ENCODE data around the gene THRA. TPM values are rescaled to one million over a fixed set of nuclear protein-coding genes. Genes with fewer than 3 reads are reported as not detected.

Gene THRA
- total RNA-seq, 2 experiments from 2014 or later: 12.5 to 13.4 TPM

DNA sequence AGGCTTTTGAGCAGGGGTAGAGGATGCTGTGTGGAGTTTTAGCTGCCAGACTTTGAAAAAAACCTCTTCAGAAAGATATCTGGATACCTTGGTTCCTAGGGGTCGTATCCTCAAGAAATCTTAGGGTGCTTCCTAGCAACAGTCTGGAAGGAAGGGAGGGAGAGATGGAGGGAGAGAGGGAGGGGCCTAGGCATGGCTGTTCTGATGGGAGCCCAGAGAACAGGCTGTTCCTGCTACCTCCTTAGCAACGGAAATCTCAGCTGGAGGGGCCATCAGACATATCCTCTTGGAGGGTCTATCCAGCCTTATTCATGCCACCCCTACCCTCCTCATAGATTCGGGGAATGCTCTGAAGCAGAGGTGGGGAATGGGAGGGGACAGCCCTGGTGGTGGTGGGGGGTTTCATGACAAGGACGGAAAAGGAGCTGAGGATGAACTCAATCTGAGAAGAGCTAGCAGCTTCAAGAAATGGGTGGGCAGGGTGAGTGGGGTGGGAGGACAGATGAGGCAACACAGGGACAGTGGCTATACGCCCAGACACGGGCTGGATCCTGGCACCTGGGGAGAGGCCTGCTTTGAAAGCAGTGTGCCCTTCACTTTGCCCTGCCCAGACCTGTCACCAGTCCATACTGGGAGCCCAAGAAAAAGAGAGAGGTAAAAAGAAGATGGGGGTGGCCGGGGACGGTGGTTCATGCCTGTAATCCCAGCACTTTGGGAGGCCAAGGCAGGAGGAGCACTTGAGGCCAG, 2.9 kb upstream of the THRA start:
- H3K4me1 Mint-ChIP-seq (ENCODE audit: low read depth): peaks cover 23% of the 10 kb centered on the region
- intact Hi-C loops (cut with micrococcal nuclease): no loop called here
- DNase-seq: no peak
- CTCF ChIA-PET: interaction anchor here (0.7 to 3.8 kb wide), 5 partner anchors 14 to 89 kb away, joined by 3 to 22 read pairs (median 6); no protein-coding TSS in a partner anchor
- H3K36me3 Mint-ChIP-seq: no peaks in the 10 kb centered on the region
- no peak overlapping the region for H3K4me3 Mint-ChIP-seq
- no peaks in the 10 kb centered on the region for H3K9me3 Mint-ChIP-seq
- H3K27me3 Mint-ChIP-seq: peaks cover 3% of the 10 kb centered on the region
- POLR2A ChIA-PET: no interaction called here
- H3K27ac Mint-ChIP-seq: no peak overlapping the region

DNA sequence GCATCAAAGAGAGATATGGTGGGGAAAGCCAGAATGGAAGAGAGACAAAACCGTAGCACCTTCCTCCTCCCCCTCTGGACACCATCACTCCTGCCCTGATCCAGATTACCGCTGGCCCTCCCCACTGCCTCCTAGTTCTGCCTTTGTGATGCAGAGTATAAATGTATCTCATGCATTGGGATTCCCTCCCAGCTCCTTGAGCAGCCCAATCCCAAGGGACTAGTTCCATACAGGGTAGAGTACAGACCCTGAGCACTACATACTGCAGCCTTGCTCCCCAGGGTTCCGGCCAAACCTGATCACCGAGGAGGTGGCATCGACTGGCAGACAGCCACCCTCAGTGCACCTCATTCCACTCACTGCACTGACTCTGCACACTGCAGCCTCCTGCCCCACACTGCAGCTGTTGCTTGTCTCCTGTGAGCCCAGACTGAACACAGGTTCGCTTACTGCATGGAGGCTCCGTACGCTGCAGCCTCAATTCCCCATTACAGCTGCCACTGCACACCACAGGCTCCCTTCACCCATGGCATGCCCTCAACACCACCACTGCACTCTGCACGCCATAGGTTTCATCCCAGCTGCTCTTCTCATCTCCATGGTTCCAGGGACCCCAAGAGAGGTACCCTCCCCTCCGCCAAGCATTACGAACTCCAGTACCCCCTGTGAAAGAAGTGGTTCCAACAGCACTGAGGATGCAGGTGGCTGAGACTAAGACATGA, 1.7 kb upstream of the THRA start:
- peaks cover 3% of the 10 kb centered on the region for H3K27me3 Mint-ChIP-seq
- no peak for DNase-seq
- no peaks in the 10 kb centered on the region for H3K36me3 Mint-ChIP-seq
- intact Hi-C loops (cut with micrococcal nuclease): no loop called here
- H3K27ac Mint-ChIP-seq: no peak overlapping the region
- ChIA-PET POLR2A (no interaction called here), CTCF (interaction anchor here (0.6 to 6.2 kb wide), 7 partner anchors 14 to 108 kb away, joined by 3 to 156 read pairs (median 10); no protein-coding TSS in a partner anchor)
- H3K4me3 Mint-ChIP-seq: peak overlapping the region; percentile 80
- no peaks in the 10 kb centered on the region for H3K9me3 Mint-ChIP-seq
- H3K4me1 Mint-ChIP-seq (ENCODE audit: low read depth): peaks cover 29% of the 10 kb centered on the region

DNA sequence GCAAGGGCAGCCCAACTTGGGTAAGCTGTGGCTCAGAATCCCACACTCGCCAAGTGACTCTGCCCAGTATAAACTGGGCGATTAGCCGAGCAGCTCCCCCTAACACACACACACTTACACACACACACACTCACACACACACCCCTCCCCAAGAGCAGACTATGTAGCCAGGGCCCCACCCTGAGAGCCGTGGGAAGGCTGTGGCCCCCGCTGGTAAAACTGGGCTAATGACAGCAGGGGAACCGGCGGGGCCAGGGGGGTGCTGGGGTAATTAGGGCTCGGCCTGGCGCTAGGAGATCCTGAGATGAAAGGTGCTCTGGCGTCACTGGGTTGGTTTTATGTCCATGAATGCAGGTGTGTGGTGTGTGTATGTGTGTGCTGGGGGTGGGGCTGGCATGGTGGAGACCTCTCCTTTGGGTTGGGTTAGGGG, 1.1 kb upstream of the THRA start:
- Mint-ChIP-seq H3K4me1 (ENCODE audit: low read depth) (peaks cover 31% of the 10 kb centered on the region), H3K27me3 (peaks cover 3% of the 10 kb centered on the region), H3K36me3 (no peaks in the 10 kb centered on the region), H3K9me3 (no peaks in the 10 kb centered on the region), H3K27ac (no peak overlapping the region), H3K4me3 (peak overlapping the region; percentile 80)
- POLR2A ChIA-PET: no interaction called here
- intact Hi-C loops (cut with micrococcal nuclease): no loop called here
- CTCF ChIA-PET: interaction anchor here (0.7 to 6.2 kb wide), 9 partner anchors 8 to 107 kb away, joined by 3 to 156 read pairs (median 5); partner anchors contain the start of gene MED24
- DNase-seq: no peak

DNA sequence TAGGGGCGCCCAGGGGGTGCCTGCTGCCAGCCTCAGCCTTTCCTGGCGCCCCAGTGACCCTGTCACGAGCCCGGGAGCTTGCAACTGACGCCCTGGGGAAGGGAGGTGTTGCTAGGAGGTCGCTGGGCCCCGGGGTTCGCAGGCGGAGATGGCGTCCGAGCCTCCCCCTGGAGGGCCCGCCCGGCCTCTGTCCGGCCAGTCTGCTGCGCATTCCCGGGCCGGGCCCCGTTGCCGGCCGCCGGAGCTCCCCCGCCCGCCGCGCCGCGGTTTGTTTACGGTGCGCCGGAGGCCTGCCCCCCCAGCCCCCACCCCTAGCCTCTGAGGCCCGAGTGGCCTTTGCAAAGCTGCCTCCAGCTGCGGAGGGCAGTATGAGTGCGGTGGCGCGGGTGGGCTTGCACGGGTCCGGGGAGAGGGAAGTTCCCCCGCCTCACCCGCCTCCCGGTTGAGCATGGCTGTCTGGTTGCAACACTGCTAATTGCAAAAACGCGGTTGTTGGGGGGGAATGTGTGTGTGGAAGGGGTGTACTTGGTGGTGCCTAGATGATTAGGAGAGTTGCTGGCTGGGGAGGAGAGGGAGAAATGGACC, 514 bp downstream of the THRA start:
- intact Hi-C loops (cut with micrococcal nuclease): loop anchor here (1.0 kb wide), 1 partner anchor 50 kb away; no protein-coding TSS in a partner anchor
- Mint-ChIP-seq H3K4me1 (ENCODE audit: low read depth) (peaks cover 45% of the 10 kb centered on the region), H3K36me3 (no peaks in the 10 kb centered on the region), H3K27ac (peak overlapping the region; percentile 44), H3K9me3 (no peaks in the 10 kb centered on the region), H3K4me3 (peak overlapping the region; percentile 80), H3K27me3 (peaks cover 3% of the 10 kb centered on the region)
- ChIA-PET POLR2A (interaction anchor here (1.2 kb wide), 1 partner anchor 9 kb away, joined by 5 read pairs; the partner anchor contains the start of gene MED24), CTCF (interaction anchor here (0.7 to 6.2 kb wide), 10 partner anchors 9 to 104 kb away, joined by 3 to 156 read pairs (median 5); partner anchors contain the start of gene MED24)
- DNase-seq: peak; percentile 38

DNA sequence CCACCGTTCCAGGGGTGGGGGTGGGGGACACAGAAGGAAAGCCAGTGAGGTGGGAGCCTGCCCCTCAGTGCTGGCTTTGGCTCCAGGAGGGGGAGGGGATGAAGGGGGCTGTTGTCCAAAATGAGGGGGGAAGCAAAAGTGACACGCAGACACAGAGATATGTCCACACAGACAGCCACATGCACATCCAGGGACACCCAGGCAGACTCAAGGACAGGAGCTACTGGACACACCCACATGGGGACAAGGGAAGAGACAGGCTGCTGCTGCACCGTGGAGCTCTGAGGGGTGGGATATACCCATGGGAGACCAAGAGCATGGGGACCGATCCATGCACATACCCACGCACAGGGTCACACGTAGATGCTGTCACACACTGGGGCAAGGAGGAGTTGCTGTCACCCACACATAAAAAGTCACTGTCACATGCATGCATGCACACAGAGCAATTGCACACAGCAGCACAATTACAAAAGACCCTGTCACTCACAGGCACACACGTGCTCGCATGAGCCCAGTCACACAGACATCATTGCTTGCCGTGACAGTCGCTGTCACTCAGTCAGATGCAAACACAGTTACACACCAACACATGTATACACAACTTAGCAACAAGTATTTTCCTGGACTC, 1.3 kb downstream of the THRA start:
- DNase-seq: peak; percentile 30
- ChIA-PET CTCF (interaction anchor here (0.8 to 6.2 kb wide), 6 partner anchors 11 to 49 kb away, joined by 3 to 156 read pairs (median 9); no protein-coding TSS in a partner anchor), POLR2A (interaction anchor here (1.2 kb wide), 1 partner anchor 10 kb away, joined by 5 read pairs; the partner anchor contains the start of gene MED24)
- intact Hi-C loops (cut with micrococcal nuclease): loop anchor here (1.0 kb wide), 1 partner anchor 49 kb away; no protein-coding TSS in a partner anchor
- Mint-ChIP-seq H3K4me1 (ENCODE audit: low read depth) (peaks cover 52% of the 10 kb centered on the region), H3K27me3 (peaks cover 3% of the 10 kb centered on the region), H3K9me3 (no peaks in the 10 kb centered on the region), H3K4me3 (peak overlapping the region; percentile 80), H3K27ac (peak overlapping the region; percentile 44), H3K36me3 (no peaks in the 10 kb centered on the region)

DNA sequence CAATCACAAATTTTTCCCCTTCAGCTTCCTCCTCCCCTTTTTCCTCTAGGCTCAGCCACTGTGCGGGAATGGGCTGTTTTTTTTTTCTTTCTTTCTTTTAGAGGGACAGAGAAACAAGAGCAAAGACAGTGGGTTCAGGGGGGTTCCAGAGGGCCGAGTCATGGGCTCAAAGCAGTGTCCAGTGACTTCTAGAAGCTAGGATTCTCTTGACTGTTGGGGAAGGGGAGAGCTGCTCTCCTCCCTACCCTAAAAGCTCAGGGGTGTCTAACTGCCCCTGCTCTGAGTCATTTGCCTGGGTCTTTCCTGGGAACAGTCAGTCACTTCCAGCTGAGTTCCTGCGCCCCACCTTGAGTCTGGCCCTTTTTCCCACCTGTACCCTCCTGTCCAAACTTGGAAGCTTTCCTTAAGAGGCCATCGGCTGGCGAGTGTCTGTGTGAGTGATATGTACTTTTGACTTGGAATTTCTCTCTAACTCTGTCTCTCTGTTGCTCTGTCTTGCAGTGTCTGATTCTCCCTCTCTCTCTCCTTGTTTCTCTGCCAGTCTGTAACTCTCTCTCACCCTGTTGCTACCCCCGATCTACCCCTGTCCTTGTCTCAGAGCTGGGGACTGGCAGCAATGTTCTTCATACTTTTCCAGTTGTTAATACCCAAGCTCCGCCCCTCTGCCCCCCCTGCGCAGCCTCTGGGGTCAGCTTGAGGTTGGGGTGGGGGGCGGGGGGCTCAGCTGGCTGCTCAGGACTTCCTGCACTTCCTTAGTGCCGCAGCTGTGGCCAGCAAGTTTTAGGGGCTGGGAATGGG, 2.4 kb downstream of the THRA start:
- Mint-ChIP-seq H3K27ac (peak overlapping the region; percentile 56), H3K4me3 (no peak overlapping the region), H3K4me1 (ENCODE audit: low read depth) (peaks cover 64% of the 10 kb centered on the region), H3K36me3 (no peaks in the 10 kb centered on the region), H3K27me3 (peaks cover 3% of the 10 kb centered on the region), H3K9me3 (no peaks in the 10 kb centered on the region)
- POLR2A ChIA-PET: interaction anchor here (0.5 kb wide), 1 partner anchor 304 kb away, joined by 3 read pairs; no protein-coding TSS in a partner anchor
- CTCF ChIA-PET: interaction anchor here (0.7 to 6.2 kb wide), 9 partner anchors 10 to 137 kb away, joined by 3 to 156 read pairs (median 4); partner anchors contain the start of gene MED24
- intact Hi-C loops (cut with micrococcal nuclease): no loop called here
- no peak for DNase-seq

DNA sequence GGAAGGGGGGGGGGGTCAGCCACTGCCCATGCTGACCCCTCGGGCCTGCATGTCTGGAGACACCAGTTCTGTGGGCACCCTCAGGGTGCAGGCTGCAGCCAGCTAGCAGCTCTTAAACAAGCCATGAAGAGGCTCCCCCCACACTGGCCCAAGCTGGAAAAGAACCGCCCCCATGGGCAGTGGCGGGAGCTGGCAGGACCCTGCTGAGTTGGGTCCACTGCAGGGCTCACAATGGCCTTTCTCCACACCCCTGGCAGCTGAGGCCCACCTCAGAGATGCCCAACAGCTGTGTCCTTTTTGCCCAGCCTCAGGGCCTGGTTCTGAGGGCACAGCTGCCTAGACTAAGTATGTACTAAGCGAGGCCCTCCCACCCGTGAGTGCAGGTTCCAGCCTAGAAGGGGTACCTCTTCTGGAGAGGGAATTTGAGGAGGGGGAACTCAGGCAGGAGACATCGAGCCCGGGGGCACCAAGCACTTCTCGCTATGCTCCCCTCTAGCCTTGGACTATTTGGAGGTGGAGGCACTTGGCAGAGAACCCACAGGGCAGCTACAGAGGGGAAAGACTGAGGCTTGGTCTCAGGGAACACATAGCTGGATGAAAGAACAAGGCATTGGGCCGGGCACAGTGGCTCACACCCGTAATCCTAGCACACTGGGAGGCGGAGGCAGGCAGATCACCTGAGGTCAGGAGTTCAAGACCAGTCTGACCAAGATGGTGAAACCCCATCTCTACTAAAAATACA, 3.2 kb downstream of the THRA start:
- no peak for DNase-seq
- H3K4me3 Mint-ChIP-seq: no peak overlapping the region
- intact Hi-C loops (cut with micrococcal nuclease): no loop called here
- peaks cover 68% of the 10 kb centered on the region for H3K4me1 Mint-ChIP-seq (ENCODE audit: low read depth)
- CTCF ChIA-PET: interaction anchor here (0.6 to 6.2 kb wide), 10 partner anchors 9 to 126 kb away, joined by 3 to 156 read pairs (median 4); no protein-coding TSS in a partner anchor
- no peak overlapping the region for H3K27ac Mint-ChIP-seq
- H3K36me3 Mint-ChIP-seq: no peaks in the 10 kb centered on the region
- H3K27me3 Mint-ChIP-seq: peaks cover 2% of the 10 kb centered on the region
- POLR2A ChIA-PET: interaction anchor here (0.5 to 1.4 kb wide), 2 partner anchors 11 to 72 kb away, joined by 3 read pairs; no protein-coding TSS in a partner anchor
- H3K9me3 Mint-ChIP-seq: no peaks in the 10 kb centered on the region

DNA sequence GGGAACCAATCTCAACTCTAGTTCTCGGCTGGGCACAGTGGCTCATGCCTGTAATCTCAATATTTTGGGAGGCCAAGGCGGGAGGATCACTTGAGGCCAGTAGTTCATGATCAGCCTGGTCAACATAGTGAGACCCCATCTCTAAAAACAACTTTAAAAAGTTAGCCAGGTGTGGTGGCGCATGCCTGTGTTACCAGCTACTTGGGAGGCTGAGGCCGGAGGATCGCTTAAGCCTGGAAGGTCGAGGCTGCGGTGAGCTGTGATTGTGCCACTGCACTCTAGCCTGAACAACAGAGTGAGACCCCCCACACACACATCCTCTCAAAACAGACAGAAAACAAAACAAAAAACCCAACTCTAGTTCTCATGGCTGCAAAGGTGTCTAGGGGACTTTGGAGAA, 4.9 kb downstream of the THRA start:
- Mint-ChIP-seq H3K27me3 (no peaks in the 10 kb centered on the region), H3K36me3 (no peaks in the 10 kb centered on the region), H3K27ac (peak overlapping the region; percentile 95), H3K4me1 (ENCODE audit: low read depth) (peaks cover 64% of the 10 kb centered on the region), H3K4me3 (peak overlapping the region; percentile 29), H3K9me3 (no peaks in the 10 kb centered on the region)
- DNase-seq: no peak
- CTCF ChIA-PET: interaction anchor here (1.0 to 6.2 kb wide), 7 partner anchors 7 to 54 kb away, joined by 3 to 156 read pairs (median 6); no protein-coding TSS in a partner anchor
- intact Hi-C loops (cut with micrococcal nuclease): loop anchor here (2.0 kb wide), 1 partner anchor 43 kb away; no protein-coding TSS in a partner anchor
- POLR2A ChIA-PET: interaction anchor here (1.4 kb wide), 2 partner anchors 9 to 14 kb away, joined by 3 to 6 read pairs; partner anchors contain the start of gene MED24

DNA sequence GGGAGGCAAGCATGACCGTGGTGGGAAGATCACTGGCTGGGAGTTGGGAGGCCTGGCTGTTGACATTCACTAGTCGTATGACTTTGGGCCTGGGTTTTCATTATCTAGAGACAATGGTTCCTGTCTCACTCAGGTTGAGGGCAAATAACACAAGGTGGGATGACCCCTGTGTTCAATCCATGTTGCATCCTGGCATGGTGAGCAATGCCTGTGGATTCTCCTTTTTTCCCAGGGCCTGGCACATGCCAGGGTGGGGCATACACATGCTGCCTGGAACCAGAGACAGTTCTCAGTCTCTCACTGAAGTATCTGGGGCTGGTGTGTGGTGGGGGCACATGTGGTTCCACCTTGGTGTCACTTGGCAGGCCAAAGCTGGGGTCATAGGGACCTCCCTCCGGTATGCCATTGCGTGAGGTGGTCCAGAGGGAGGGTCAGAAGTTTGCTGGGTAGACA, 5.4 kb downstream of the THRA start:
- POLR2A ChIA-PET: interaction anchor here (0.6 to 1.4 kb wide), 4 partner anchors 14 to 514 kb away, joined by 3 to 6 read pairs (median 4); partner anchors contain the start of genes MED24 and NR1D1
- no peaks in the 10 kb centered on the region for H3K9me3 Mint-ChIP-seq
- peaks cover 64% of the 10 kb centered on the region for H3K4me1 Mint-ChIP-seq (ENCODE audit: low read depth)
- peak overlapping the region; percentile 95 for H3K27ac Mint-ChIP-seq
- H3K36me3 Mint-ChIP-seq: no peaks in the 10 kb centered on the region
- CTCF ChIA-PET: interaction anchor here (1.3 to 2.9 kb wide), 5 partner anchors 18 to 55 kb away, joined by 3 to 16 read pairs (median 9); no protein-coding TSS in a partner anchor
- intact Hi-C loops (cut with micrococcal nuclease): loop anchor here (2.0 kb wide), 1 partner anchor 43 kb away; no protein-coding TSS in a partner anchor
- no peak for DNase-seq
- H3K4me3 Mint-ChIP-seq: peak overlapping the region; percentile 78
- no peaks in the 10 kb centered on the region for H3K27me3 Mint-ChIP-seq

DNA sequence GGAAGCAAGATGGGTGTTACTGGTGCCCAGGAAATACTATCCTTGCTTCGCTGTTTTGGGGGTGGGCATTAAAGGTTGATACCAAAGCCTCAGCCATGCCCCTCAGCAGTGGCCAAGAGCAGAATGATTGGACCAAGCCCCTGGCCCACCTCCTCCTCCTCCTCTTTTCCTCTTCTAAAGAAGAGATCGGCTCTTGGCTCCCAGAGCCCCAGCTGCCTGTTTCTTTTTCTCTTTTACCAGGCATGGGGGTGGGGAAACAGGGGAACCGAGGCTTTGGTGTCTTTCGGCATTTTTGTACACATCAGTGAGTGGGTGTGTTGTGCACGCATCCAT, 5.8 kb downstream of the THRA start:
- CTCF ChIA-PET: interaction anchor here (0.9 to 2.9 kb wide), 6 partner anchors 16 to 120 kb away, joined by 3 to 16 read pairs (median 4); no protein-coding TSS in a partner anchor
- DNase-seq: no peak
- intact Hi-C loops (cut with micrococcal nuclease): loop anchor here (2.0 kb wide), 1 partner anchor 42 kb away; no protein-coding TSS in a partner anchor
- peak overlapping the region; percentile 95 for H3K27ac Mint-ChIP-seq
- POLR2A ChIA-PET: interaction anchor here (0.6 to 1.4 kb wide), 5 partner anchors 14 to 1956 kb away, joined by 3 to 6 read pairs (median 4); partner anchors contain the start of genes MED24 and NR1D1
- H3K9me3 Mint-ChIP-seq: no peaks in the 10 kb centered on the region
- no peaks in the 10 kb centered on the region for H3K36me3 Mint-ChIP-seq
- no peaks in the 10 kb centered on the region for H3K27me3 Mint-ChIP-seq
- H3K4me3 Mint-ChIP-seq: peak overlapping the region; percentile 78
- H3K4me1 Mint-ChIP-seq (ENCODE audit: low read depth): peaks cover 62% of the 10 kb centered on the region

All from activated CD4-positive, alpha-beta memory T cell treated with anti-CD3 and anti-CD28 coated beads for 36 hours (primary cell).